Gastrocnemius medialis (tissue), 4 donors: ENCODE measurements around the gene ROBO4. TPM values are rescaled to one million over a fixed set of nuclear protein-coding genes. Genes with fewer than 3 reads are reported as not detected.
A peak's percentile ranks its signal among the peaks of the same experiment; 100 is the strongest.

Experiments
- ATAC-seq, 2 donors: fragments of 150-250 bp; one replicate each; pipeline ENCODE4 v1.9.1; 2016
- DNase-seq, 2 donors: peaks; one replicate each; pipeline ENCODE4 v3.0.0-alpha.2; 2019
- H3K27ac ChIP-seq, 4 donors: fragments of 200-600 bp; sonication (generic); 1 replicate in 1 of 4; 2 replicates in 3 of 4; pipeline ENCODE4 v1.5.1; 2016 to 2018; ENCODE audit warnings: mild to moderate bottlenecking in 2 of 4, moderate library complexity in 1 of 4
- H3K27me3 ChIP-seq, 3 donors: fragments of 200-600 bp; sonication (generic) in 2 of 3; 1 replicate in 1 of 3; 2 replicates in 2 of 3; pipeline versions ENCODE4 v1.5.1 to v1.6.0; 2016 to 2019; ENCODE audit warnings: mild to moderate bottlenecking in 1 of 3, moderate library complexity in 1 of 3
- H3K36me3 ChIP-seq, 2 donors: fragments of 200-600 bp; sonication (generic) in 1 of 2; one replicate each; pipeline ENCODE4 v1.5.1; 2017 to 2018
- H3K4me1 ChIP-seq, 2 donors: fragments of 200-600 bp; sonication (generic) in 1 of 2; one replicate each; pipeline ENCODE4 v1.5.1; 2016 to 2017; ENCODE audit warnings: mild to moderate bottlenecking in 2 of 2
- H3K4me3 ChIP-seq, 4 donors: fragments of 200-600 bp; sonication (generic) in 3 of 4; 1 replicate in 1 of 4; 2 replicates in 3 of 4; pipeline ENCODE4 v1.5.1; 2016 to 2019; ENCODE audit warnings: mild to moderate bottlenecking in 2 of 4
- H3K9me3 ChIP-seq, 3 donors: fragments of 200-600 bp; sonication (generic) in 2 of 3; 1 replicate in 1 of 3; 2 replicates in 2 of 3; pipeline ENCODE4 v1.5.1; 2016 to 2019
- POLR2A ChIP-seq, 2 donors: fragments of 450-650 bp; IDR thresholded peaks; one replicate each; pipeline ENCODE4 v1.6.1; 2017; ENCODE audit warnings: antibody characterized with exemption in 2 of 2, mild to moderate bottlenecking in 2 of 2, moderate library complexity in 2 of 2
- in situ Hi-C, 4 donors: fragments of 200-750 bp; cut with MboI; loops; one replicate each; pipeline versions ENCODE4 v1.15.0 to v1.8.0; 2017; ENCODE audit warnings: low sequenced_read_pairs in 4 of 4
- intact Hi-C: fragments of 100-400 bp; cut with DNase I; formaldehyde crosslinking; loops from one replicate; pipeline ENCODE4 v1.15.1; 2023; ENCODE audit warnings: low total_unique reads
- total RNA-seq, 4 donors: library from RNA; depleted of rRNA; stranded (reverse); fragments of >200 nt; gene quantifications; one replicate each; pipeline versions ENCODE4 v1.1.0 to v1.2.3, GENCODE V29; 2016
- TF ChIP-seq, protein P1 (sequence below), 5 experiments: fragments of 450-650 bp in 3 of 5; fragments of 200-600 bp in 2 of 5; sonication (generic) in 2 of 5; IDR thresholded peaks in 4 of 5; conservative IDR thresholded peaks in 1 of 5; 1 replicate in 4 of 5; 2 replicates in 1 of 5; pipeline ENCODE4 v1.5.1; 2016 to 2019; ENCODE audit warnings: antibody characterized with exemption in 5 of 5, mild to moderate bottlenecking in 3 of 5, moderate library complexity in 3 of 5

The ROBO4 gene
- 10 to 100 TPM in 3 of 4 donors, 1 to 10 TPM in 1; 7.6 to 18.7 (median 14.7) TPM for total RNA-seq

DNA sequence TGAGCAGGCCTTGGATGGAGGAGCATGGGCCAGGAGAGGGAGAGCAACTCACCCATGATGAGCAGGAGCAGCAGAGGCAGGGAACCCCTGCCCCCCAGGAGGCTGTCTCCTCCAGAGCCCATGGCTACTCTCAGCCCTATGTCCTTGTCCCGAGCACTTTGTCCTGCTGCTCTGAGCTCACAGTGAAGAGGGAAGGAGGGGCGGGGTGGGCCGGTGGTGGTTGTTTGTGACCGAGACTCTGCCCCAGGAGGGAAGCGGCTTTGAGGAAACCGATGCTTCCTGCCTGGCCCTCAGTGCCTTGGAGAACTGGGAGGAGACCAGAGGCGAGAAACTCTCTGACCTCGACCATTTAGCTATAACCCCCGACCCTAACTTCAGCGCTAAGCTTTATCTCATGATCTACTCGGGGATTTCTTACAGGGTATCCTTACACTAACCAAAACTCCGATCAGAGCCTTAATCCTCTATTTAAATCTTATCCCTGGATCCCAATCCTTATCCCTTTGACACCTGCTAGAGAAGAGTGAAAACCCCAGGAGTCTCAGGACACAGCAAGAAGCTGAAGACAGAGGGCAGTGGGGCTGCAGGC lies at the start of gene ROBO4:
TSS of gene ROBO4 (minus strand) at position 192 of the 589 bp plus-strand sequence. CDS start at position 122, 70 bp downstream.
- Histone ChIP-seq H3K27ac (peak within 1 kb of the TSS; percentile 55 to 80 (median 73)), H3K36me3 (no peaks in the 10 kb centered on the region), H3K4me1 (peaks cover 4 to 17% of the 10 kb centered on the region in 2 donors), H3K9me3 (no peaks in the 10 kb centered on the region), H3K4me3 (peak within 1 kb of the TSS; percentile 38 to 56 (median 42)), H3K27me3 (no peaks in the 10 kb centered on the region)
- no peak for TF ChIP-seq POLR2A (IDR thresholded peaks at IDR 0.05)
- TF ChIP-seq, protein P1, sequence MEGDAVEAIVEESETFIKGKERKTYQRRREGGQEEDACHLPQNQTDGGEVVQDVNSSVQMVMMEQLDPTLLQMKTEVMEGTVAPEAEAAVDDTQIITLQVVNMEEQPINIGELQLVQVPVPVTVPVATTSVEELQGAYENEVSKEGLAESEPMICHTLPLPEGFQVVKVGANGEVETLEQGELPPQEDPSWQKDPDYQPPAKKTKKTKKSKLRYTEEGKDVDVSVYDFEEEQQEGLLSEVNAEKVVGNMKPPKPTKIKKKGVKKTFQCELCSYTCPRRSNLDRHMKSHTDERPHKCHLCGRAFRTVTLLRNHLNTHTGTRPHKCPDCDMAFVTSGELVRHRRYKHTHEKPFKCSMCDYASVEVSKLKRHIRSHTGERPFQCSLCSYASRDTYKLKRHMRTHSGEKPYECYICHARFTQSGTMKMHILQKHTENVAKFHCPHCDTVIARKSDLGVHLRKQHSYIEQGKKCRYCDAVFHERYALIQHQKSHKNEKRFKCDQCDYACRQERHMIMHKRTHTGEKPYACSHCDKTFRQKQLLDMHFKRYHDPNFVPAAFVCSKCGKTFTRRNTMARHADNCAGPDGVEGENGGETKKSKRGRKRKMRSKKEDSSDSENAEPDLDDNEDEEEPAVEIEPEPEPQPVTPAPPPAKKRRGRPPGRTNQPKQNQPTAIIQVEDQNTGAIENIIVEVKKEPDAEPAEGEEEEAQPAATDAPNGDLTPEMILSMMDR (IDR thresholded peaks at IDR 0.05 in 4 of 5, conservative IDR thresholded peaks at IDR 0.05 in 1 of 5) = no peak
- intact Hi-C loops = loop anchor here (2.0 kb wide), 2 partner anchors 21 to 23 kb away; no protein-coding TSS in a partner anchor
- peak; percentile 25 to 61 for ATAC-seq
- in situ Hi-C loops = no loop called here
- DNase-seq = peak in 1 of 2 donors; percentile 43

DNA sequence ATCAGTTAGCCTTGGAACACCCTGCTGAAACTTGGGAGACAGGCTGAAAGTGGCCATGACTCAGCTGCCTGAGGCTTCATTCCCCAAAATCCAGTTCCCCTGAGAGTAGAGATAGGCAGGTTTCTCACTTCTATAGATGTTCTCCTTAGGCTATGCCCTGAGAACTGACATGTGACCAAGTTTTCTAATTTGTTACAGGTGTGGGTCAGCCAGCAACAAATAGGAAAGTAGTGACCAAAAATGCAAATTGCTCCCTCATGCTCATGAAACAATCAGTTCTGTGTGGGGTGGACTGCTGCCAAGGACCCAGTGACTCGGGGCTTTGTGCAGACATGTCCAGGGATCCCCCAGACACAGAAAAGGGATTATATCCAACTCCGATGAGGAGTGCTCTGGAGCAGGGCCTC lies 49.1 kb upstream of the ROBO4 start:
- DNase-seq (no peak), ATAC-seq (no peak)
- H3K27ac ChIP-seq = no peak overlapping the region
- H3K4me3 ChIP-seq = no peak overlapping the region
- intact Hi-C loops = no loop called here
- H3K36me3 ChIP-seq = no peaks in the 10 kb centered on the region
- H3K9me3 ChIP-seq = no peaks in the 10 kb centered on the region
- in situ Hi-C loops = no loop called here
- no peak for TF ChIP-seq POLR2A (IDR thresholded peaks at IDR 0.05)
- TF ChIP-seq, protein P1 (IDR thresholded peaks at IDR 0.05 in 4 of 5, conservative IDR thresholded peaks at IDR 0.05 in 1 of 5) = no peak
- H3K27me3 ChIP-seq = no peaks in the 10 kb centered on the region
- no peaks in the 10 kb centered on the region for H3K4me1 ChIP-seq

DNA sequence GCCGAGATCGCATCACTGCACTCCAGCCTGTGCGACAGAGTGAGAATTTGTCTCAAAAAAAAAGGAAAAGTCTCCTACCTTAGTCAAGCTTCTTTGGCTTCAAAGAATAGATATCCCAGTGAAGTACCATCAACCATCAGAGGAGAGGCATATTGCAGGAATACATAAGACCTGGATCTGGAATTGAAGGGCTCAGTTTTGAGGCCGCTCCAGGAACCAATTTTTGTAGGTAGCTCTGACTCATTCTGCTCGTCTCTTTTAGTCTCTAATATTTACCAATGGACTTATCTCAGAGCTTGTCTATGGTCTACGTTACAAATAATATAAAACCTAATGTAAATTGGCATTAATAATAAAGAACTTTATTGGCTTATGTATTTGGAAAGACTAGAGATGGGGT lies 48.2 kb upstream of the ROBO4 start:
- H3K27ac ChIP-seq = no peak overlapping the region
- in situ Hi-C loops = no loop called here
- intact Hi-C loops = no loop called here
- ATAC-seq (no peak), DNase-seq (no peak)
- H3K9me3 ChIP-seq = no peaks in the 10 kb centered on the region
- H3K36me3 ChIP-seq = no peaks in the 10 kb centered on the region
- H3K4me1 ChIP-seq = no peaks in the 10 kb centered on the region
- TF ChIP-seq, protein P1 (IDR thresholded peaks at IDR 0.05 in 4 of 5, conservative IDR thresholded peaks at IDR 0.05 in 1 of 5) = no peak
- TF ChIP-seq POLR2A (IDR thresholded peaks at IDR 0.05) = no peak
- no peak overlapping the region for H3K4me3 ChIP-seq
- H3K27me3 ChIP-seq = no peaks in the 10 kb centered on the region

DNA sequence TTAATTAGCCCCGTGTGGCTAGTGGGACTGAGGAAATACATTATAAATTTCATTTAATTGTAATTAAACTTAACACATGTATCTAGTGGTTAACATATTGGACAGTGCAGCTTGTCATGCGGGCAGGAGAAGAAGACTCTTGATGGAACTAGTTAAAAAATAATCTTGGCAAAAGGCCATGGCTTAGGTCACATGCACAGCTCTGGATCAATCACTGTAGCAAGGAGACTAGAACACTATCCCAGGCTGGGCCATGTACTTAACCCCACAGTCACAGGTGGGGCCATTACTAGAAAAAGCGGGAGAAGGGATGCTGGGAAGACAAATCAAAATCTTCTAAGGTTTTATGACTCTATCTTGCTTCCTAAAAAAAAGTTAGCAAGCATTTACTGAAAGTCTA lies 46.9 kb upstream of the ROBO4 start:
- DNase-seq (no peak), ATAC-seq (no peak)
- Histone ChIP-seq H3K4me3 (no peak overlapping the region), H3K4me1 (no peaks in the 10 kb centered on the region), H3K36me3 (no peaks in the 10 kb centered on the region), H3K27ac (no peak overlapping the region), H3K27me3 (no peaks in the 10 kb centered on the region), H3K9me3 (no peaks in the 10 kb centered on the region)
- TF ChIP-seq, protein P1 (IDR thresholded peaks at IDR 0.05 in 4 of 5, conservative IDR thresholded peaks at IDR 0.05 in 1 of 5) = no peak
- TF ChIP-seq POLR2A (IDR thresholded peaks at IDR 0.05) = no peak
- in situ Hi-C loops (no loop called here), intact Hi-C loops (no loop called here)

DNA sequence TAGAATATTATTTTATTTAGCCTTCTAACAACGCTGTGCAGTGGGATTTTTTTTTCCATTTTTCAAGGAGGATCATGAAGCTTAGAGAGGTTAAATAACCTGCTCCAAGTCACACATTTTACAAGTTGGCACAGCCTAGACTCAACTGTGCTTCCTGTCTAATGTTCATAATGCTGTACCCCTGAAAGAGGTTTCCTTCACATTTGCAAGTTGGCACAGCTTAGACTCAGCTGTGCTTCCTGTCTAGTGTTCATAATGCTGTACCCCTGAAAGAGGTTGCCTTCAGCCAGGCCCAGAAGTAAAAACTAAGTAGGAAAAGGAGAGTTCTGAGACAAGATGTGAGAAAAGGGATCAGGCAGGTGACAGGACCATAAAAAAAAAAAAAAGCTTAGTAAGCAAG lies 46.1 kb upstream of the ROBO4 start:
- intact Hi-C loops (no loop called here), in situ Hi-C loops (no loop called here)
- Histone ChIP-seq H3K9me3 (no peaks in the 10 kb centered on the region), H3K36me3 (no peaks in the 10 kb centered on the region), H3K4me1 (no peaks in the 10 kb centered on the region), H3K27me3 (no peaks in the 10 kb centered on the region), H3K27ac (no peak overlapping the region), H3K4me3 (no peak overlapping the region)
- ATAC-seq (no peak), DNase-seq (no peak)
- no peak for TF ChIP-seq POLR2A (IDR thresholded peaks at IDR 0.05)
- TF ChIP-seq, protein P1 (IDR thresholded peaks at IDR 0.05 in 4 of 5, conservative IDR thresholded peaks at IDR 0.05 in 1 of 5) = no peak
